ENCODE data around the gene MANEAL. TPM values are rescaled to one million over a fixed set of nuclear protein-coding genes. Genes with fewer than 3 reads are reported as not detected.

The MANEAL gene
- total RNA-seq, 1 donor from 2014 or later, result 4.3 TPM

DNA sequence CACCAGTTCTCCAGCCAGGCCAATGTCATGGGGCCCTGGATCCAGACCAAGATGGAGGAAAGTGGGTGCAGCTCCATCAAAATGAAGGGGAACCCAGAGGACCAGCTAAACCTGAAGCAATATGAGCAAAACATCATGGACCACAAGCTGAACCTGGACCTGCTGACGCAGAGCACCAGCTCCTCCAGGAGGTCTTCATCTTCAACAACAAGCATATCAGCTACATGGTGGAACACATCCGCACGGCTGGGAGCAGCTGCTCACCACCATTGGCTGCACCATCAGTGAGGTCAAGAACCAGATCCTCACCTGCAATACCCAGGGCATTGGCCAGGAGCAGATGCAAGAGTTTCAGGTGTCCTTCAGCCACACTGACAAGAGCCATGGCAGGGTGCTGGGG lies 15.0 kb upstream of the MANEAL start:
- DNase-seq (ENCODE audit: low spot score) (no peak), ATAC-seq (no peak)

DNA sequence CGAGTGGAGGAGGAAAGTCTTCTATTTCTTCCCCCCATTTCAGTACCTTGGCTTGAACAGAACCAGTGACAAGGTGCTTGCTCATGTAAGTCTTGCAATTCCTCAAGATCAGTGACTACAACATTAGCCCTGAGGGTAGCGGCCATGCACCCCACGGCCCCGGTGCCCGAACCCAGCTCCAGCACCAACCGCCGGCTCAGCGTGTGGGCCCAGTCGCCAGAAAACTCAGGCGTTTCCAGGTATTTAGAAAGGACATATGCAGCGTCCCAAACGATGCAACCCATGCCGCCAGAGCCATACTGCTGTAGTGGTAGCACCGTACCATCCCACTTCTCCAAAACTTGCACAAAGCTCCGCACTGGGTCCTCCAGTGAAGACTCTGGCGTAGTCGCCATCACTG lies 11.2 kb upstream of the MANEAL start:
- no peak for DNase-seq (ENCODE audit: low spot score)
- ATAC-seq, result no peak

DNA sequence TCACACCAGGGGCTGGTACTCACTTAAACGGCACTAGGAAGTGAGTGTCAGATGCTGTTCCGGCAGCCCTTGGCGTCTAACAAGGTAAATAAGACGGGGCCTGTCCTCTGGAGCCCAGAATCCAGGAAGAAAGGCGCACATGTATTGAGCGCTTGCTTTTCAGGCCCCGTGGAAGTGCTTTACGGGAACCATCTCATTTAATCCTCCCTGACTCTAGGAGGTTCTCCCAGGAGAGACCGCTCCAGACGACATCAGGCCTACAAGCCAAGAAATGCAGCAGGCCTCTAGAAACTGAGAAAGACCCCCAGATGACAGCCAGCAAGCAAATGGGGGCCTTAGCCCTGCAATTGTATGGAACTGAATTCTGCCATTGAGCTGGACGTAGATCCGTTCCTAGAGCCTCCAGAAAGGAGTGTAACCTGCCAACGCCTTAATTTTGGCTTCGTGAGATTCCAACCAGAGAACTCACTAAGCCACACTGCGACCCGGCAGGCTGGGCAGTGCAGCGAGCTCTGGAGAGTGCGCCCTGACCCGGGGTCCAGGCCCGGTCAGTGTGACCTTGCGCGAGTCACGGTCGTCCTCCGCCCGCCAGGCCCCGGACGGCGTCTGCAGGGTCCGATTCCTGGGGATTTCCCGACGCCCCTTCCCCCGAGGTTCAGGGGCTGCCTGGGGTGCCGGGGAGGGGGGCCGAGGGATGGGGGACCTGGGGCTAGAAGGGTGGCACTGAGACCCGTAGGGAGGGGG lies 532 bp upstream of the MANEAL start:
- DNase-seq (ENCODE audit: low spot score), result no peak
- ATAC-seq, result no peak

DNA sequence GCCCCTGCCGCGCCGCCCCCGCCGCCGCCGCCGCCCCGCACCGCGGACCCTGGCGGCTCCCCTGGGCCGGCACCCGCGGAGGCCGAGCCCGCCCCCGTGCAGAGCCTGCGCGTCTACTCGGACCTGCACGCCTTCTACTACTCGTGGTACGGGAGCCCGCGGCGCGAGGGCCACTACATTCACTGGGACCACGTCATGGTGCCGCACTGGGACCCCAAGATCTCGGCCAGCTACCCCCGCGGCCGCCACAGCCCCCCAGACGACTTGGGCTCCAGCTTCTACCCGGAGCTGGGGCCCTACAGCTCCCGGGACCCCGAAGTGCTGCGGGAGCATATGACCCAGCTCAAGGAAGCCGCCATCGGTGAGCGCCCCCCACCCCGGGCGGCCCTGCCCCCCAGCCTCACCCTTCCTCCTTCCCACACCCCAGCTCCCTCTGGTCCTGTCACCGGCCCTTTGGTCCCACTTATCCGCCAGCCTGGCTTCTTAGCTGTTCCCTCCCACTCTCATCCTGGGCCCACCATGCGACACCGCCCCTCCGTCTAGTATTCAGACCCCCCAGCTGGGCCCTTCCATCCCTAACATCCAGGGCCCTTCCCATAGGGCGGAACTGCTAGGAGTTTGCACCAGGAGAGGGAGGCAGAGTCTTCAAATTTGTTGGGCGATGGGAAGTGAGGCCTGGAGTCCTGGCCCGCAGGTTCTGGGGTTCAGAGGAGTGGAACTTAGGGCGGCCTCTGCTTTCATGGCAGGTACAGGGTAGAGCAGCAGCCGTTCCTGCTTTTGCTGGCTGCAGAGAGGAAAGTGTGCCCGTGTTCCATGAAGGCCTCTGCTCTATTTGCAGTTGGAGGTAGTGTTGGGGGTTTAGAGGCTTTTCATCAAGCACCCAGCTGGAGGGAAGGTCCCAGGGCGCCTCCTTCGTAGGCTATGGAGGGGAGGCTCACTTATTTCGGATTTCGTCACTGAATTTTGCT lies 1.0 kb downstream of the MANEAL start:
- DNase-seq (ENCODE audit: low spot score) (no peak), ATAC-seq (no peak)

DNA sequence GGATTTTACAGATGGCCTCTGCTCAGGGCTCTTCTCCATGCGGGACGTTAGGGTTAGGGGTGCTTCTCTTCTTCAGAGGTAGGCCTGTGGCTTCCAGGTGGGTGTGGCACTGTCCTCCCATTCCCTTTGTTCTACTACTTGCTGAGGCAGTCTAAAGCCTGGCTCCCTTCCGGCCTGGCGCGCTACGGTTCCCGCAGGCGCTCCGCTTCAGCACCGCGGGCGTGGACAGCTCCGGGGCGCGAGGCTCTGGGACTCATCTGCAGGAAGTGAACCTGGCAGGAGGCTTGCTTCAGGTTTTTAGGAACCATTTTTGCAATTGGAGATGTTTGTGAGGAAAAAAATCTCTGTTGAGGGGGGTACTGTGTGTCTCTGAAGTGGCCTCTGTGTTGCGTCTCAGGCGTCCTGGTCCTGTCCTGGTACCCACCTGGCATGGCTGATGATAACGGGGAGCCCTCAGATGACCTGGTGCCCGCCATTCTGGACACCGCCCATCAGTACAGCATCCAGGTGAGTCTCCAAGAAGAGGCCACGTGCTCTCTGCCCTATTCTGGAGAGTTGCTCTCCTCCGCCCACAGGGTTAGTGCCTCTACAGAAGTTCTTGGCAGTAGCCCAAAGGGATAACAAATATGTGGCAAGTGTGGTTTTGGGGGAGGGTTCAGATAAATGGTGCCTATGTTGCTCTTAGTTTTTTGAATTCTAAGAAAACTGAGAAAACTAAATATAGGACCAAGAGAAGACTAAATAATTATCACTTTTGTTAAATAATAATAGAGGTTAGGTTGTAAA lies 1.9 kb downstream of the MANEAL start:
- DNase-seq (ENCODE audit: low spot score), result peak; percentile 62
- peak; percentile 74 for ATAC-seq

DNA sequence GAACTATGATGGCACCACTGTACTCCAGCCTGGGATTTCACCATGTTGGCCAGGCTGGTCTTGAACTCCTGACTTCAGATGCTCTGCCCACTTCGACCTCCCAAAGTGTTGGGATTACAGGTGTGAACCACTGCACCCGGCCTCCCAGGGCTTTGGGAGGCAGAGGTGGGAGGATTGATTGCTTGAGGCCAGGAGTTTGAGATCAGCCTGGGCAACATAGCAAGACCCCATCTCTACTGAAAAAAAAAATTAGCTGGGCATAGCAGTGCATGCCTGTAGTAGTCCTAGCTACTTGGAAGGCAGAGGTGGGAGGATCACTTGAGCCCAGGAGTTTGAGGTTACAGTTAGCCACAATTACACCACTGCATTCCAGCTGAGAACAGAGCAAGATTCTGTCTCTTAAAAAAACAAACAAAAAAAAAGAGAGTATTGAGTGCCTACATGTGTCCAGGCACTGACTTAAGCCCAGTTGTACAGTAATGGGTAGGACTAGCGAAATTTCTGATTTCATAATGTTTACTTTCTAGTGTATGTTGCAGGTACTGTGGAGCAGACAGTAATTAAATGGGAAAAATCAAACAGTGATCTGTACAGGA lies 4.2 kb downstream of the MANEAL start:
- no peak for DNase-seq (ENCODE audit: low spot score)
- ATAC-seq, result no peak

DNA sequence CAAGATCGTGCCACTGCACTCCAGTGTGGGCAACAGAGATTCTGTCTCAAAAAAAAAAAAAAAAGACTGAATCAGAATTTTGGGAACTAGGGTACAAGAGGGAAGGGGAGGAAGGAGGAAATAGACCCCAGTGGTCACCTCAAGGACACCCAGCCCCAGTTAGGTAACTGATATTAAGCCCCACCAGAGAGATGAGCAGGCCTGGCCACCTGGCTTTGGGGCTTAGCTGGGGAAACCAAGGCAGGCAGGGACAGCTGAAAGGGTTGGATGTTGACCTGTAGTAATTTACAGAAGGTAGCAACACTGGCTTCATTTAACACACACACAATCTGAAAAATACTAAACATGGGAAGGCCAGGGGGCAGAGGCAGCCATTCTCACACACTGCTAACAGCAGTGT lies 8.8 kb downstream of the MANEAL start:
- ATAC-seq (no peak), DNase-seq (ENCODE audit: low spot score) (no peak)

DNA sequence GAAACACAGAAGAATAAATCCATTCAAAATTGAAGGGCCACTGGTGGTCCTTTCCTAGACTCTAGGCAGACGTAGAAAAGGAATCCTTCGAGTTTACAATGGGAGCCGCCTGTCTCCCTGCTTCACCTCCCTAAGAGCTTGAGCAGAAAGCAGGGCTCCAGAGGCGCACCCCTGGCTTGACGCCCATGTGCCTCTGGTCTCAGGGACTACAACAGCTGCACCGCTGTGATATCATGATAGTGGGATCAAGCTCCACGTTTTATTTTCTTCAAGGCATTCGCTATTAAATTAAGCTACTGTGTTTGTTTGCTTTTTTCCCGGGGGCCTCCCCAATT lies 13.5 kb downstream of the MANEAL start:
- ATAC-seq (no peak), DNase-seq (ENCODE audit: low spot score) (no peak)

DNA sequence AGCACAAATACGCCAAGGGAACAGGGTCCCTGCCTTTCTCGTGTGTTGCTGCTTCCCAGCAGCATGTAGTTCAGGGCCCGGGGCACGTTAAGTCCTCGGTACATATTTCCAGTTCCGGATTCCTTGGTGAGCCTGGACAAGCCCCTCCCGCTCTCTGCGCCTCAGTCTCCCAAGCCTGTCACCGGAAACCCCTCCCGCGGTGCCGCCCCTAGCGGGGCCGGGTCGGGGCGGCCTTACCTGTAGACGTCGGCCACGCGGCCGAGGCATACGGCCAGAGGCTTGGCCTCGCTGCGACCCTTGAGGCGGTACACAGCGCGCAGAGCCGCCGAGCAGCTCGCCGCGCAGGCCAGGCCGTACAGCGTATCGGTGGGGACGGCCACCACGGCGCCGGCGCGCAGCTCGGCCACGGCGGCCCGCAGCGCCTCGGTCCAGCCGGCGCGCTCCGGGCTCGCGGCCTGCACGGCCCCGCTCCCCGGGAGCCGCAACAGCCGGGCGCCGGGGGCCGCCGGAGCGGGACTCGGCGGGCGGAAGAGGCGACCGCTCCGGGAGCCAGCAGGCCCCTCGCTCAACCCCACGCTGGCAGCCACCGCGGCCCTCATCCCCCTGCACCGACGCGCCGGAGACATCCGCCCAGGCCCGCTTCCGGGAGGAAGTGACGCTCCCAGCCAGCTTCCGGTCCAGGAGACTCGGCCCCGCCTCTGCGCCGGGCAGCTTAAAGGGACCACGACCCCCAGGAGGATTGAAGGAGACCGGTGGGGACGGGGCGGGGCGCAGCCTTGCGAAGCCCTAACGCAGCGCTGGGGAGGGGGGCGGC lies 14.1 kb downstream of the MANEAL start, which contains the start of the genes C1orf122 and YRDC:
Gene C1orf122 (plus strand): TSS at position 236 of the 814 bp plus-strand sequence. CDS start 615 bp downstream, outside the sequence.
Gene YRDC (minus strand): TSS at position 654 of the 814 bp plus-strand sequence. CDS start 28 bp downstream, at position 626.
- ATAC-seq, result peak; percentile 85
- peak; percentile 95 for DNase-seq (ENCODE audit: low spot score)

DNA sequence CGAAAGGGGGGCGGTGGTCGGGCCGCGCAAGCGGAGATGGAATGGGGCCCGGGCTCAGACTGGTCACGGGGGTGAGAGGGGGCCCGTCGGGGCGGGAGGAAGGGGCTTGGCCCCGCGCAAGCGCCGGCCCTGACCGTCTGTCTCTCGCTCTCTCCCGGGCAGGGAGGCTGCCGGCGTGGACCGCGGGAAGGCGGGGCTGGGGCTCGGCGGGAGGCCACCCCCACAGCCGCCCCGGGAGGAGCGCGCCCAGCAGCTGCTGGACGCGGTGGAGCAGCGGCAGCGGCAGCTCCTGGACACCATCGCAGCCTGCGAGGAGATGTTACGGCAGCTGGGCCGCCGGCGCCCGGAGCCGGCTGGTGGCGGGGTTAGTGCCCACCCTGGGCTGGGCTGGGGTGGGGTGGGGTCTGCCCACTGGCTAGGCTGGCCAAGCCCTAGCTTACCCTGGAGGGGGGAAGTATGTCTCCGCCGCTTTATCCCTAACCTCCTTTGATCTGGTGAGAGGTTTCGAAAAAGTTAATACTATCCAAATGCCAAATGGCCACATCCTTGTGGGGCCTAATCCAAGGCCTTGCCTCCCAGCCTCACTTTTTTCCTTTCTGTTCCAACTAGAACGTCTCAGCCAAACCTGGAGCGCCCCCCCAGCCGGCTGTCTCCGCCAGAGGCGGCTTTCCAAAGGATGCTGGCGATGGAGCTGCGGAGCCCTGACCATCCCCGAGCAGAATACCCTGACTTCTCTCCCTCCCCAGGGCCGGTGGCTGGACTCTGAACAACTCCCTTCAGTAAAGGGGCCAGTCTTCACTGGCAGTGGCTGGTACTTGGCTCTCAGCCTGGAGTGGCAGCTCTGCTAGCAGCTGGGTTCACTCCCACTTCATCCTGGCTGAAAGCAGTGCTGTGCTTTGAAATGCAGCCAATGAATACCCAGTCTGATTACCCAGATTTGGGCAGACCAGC lies 15.0 kb downstream of the MANEAL start:
- peak; percentile 79 for ATAC-seq

DNA sequence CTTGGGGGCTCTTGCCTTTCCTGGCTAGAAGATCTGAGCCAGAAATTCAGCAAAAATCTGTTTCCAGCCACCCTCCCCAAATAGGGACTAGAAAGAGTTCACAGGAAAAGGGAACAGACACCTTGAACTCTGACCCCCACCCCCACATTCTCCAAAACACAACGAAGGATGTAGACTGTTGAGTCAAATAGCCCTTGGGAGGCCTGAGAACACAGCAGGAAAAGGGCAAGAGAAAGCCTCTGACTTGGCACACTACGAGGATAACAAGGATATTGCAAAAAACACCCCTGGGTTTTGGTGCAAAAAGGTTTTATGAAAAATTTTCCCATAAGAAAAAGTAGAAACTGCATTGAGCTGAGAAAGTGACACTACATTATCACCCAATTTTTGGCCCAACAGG lies 16.3 kb downstream of the MANEAL start:
- ATAC-seq, result no peak
- DNase-seq (ENCODE audit: low spot score), result no peak

More for the DNA sequence above, 15.0 kb downstream of the MANEAL start:
- DNase-seq (ENCODE audit: low spot score), result peak; percentile 90

DNA sequence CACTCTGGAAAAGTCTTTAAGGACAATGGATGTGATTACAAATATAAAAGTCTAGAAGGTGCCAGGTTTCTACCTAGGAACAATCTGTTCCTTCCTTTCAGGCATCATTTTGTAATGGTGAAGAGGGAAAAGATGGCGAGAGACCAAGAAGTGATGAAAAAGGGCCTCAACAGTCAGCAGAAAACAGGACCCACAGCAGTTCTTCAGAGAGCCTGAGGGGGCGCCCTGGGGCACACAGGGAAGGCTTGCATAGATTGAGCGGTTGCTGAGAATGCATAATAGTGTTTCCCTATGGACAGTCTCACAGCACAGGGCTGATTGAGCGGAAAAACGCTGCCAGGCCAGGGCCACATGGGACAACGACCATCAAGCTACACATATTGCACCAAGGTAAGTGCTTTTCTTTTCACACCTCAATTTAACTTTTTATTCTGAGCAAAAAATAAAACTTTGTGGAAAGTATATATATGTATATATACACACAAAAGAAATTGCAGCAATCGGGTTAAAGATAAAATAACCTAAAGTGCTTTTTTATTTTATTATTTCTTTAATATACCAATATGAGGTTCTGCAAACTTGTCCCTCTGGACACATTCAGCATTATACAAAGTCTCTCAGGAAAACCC lies 17.5 kb downstream of the MANEAL start:
- peak; percentile 7 for ATAC-seq
- DNase-seq (ENCODE audit: low spot score), result peak; percentile 56

DNA sequence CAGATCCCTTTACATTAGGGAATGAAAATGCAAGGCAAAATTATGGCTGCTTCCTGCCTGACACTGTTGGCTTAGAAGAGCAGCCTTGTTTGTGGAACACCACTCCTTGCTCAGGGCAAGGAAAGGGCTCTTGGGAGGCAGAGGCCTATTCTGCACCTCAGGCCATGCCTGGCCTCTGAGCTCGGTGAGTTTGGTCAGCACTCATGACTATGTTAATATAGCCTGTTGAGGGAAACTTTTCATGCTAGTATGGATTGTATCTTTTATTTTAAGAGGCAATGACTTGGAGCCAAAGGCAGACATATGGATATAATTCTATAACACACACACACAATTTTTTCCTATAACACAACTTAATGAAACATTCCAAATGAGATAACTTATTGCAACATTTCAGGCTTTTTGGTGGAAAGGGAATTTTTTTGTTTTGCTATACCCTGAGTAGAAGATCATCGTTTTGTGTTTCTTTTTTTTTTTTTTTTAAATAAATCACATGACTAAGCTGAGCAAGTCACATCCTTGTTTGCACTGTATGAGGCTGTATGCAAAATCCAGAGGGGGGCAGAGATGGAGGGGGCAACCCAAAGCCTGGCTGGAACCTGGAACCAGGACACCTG lies 20.0 kb downstream of the MANEAL start:
- no peak for DNase-seq (ENCODE audit: low spot score)
- ATAC-seq, result no peak

DNA sequence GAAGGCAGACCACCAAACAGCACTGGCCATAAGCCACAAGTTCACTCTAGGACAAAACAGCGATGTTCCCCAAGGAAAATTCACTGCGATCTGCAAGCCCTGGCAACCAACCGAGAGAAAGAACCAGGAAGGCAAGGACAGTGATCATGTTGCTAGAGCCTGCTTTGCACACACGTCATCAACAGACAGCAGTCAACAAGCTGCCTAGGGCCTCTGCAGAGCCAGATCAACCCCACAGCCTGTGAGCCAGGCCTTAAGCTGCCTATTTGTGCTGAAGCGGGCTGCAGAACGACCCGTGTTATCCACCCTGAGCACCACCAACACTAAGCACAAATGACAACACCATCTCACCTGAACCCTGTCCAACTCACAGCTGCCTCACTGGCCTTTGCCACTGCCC lies 20.6 kb downstream of the MANEAL start:
- DNase-seq (ENCODE audit: low spot score), result no peak
- no peak for ATAC-seq

DNA sequence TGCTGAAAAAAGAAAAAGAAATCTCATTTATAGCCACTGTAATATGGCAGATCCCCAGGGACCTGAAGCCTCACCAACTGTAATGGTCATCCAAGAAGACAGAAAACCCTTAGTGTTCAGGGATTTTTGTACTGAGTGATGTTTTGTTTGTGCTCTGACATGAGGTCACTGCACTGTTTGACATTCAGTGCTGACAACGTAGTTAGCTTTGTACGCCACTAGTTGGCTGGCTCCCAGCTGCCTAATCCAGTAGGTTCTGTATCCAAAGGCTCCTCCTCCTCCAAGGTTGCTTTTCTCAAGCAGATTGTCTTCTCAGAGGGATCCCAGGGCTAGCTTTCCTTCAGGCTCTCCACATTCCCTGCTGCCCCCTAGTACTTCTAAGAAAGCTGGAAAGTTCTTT lies 23.8 kb downstream of the MANEAL start:
- DNase-seq (ENCODE audit: low spot score) (peak; percentile 76), ATAC-seq (peak; percentile 91)

DNA sequence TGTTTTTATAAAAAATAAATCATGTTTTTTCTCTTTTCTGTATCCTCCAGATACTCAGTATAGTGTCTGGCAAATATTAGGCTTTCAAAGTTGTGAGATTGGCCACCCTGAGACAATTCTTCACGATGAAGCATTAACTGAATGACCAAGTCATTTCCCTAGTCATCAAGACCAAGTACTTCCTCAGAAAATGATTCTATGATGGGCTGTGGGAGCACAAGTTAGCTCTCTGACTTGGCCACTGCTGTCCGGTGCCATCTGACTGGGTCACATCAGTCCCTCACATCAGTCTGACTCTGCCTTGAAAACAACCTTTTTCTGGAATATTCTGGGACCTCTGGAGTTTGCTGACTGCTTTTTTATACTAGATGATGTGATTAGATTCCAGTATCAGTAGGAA lies 27.8 kb downstream of the MANEAL start:
- ATAC-seq, result no peak
- DNase-seq (ENCODE audit: low spot score), result no peak

DNA sequence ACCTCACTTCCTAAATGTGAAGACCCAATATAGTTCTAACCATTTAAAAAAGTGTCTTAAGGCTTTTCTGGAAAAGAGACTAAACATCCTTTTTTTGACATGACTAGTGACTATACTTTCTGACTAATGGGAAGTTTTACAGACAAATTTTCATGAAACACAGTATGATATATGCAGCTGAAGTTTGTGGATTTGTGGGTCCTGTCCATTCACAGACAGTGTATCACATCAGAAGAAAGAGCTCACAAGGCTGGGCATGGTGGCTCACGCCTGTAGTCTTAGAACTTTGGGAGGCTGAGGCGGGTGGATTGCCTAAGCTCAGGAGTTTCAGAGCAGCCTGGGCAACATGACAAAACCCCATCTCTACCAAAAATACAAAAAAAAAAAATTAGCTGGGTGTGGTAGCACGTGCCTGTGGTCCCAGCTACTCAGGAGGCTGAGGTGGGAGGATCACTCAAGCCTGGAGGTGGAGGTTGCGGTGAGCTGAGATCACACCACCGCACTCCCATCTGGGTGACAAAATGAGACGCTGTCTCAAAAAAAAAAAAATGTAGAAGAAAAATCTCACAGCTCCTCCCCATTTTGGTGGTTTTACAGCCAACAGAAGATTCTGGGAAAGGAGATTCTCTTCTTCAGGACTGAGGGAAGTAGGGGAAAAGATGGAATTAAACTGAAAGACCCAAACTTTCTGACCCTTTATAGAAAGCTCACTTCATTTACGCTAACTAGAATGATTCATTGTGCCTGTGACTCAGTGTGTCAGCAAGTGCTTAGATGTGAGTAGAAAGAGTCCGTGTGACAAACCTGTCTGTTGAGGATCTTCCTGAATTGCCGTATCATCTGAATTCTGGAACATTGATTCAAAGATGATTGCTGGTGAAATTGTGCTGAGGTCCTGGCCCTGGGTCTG lies 29.5 kb downstream of the MANEAL start:
- DNase-seq (ENCODE audit: low spot score), result no peak
- no peak for ATAC-seq

Data from left lobe of liver (tissue), 2 donors.